WTC11 (cell line): ENCODE results near the gene CAPN12. TPM values are rescaled to one million over a fixed set of nuclear protein-coding genes. Genes with fewer than 3 reads are reported as not detected.

Source experiments
- ATAC-seq: fragments of 200-7000 bp; cut with Tn5 transposase; 2 replicates; pipeline ENCODE4 v1.10.0; 2021; ENCODE audit warnings: mild to moderate bottlenecking, moderate library complexity
- CTCF ChIA-PET: fragments of 300-600 bp; sonication (Branson Sonifier 250); formaldehyde crosslinking; loops from one replicate; lab custom pipeline; 2021; ENCODE audit warnings: antibody characterized with exemption; lab: Charles Lee
- POLR2A ChIA-PET: fragments of 350-600 bp; sonication (Branson Sonifier 250); formaldehyde crosslinking; loops from one replicate; lab custom pipeline; 2021; ENCODE audit warnings: antibody characterized with exemption; lab: Charles Lee
- DNase-seq: peaks from one replicate; pipeline ENCODE4 v3.0.0; 2021; ENCODE audit warnings: low spot score
- H3K27ac Mint-ChIP-seq: 2 replicates; pipeline ENCODE4 v1.8.0; 2021; ENCODE audit warnings: mixed read lengths
- H3K27me3 Mint-ChIP-seq: 2 replicates; pipeline ENCODE4 v1.8.0; 2021; ENCODE audit warnings: low read depth, mild to moderate bottlenecking, moderate library complexity, mixed read lengths
- H3K36me3 Mint-ChIP-seq: 2 replicates; pipeline ENCODE4 v1.8.0; 2021; ENCODE audit warnings: mixed read lengths
- H3K4me1 Mint-ChIP-seq: 2 replicates; pipeline ENCODE4 v1.8.0; 2022; ENCODE audit warnings: mixed read lengths
- H3K4me3 Mint-ChIP-seq: 2 replicates; pipeline ENCODE4 v1.8.0; 2021; ENCODE audit warnings: mild to moderate bottlenecking, moderate library complexity, mixed read lengths
- H3K9me3 Mint-ChIP-seq: 2 replicates; pipeline ENCODE4 v1.8.0; 2021; ENCODE audit warnings: mixed read lengths
- ATF3 ChIP-seq: sonication (generic); formaldehyde crosslinking; conservative IDR thresholded peaks from 2 replicates; pipeline ENCODE4 v1.8.1; 2022; ENCODE audit warnings: mild to moderate bottlenecking, missing genetic modification reagents
- CBFB ChIP-seq: sonication (generic); formaldehyde crosslinking; IDR thresholded peaks from 2 replicates; pipeline ENCODE4 v1.8.1; 2022; ENCODE audit warnings: mild to moderate bottlenecking, low read depth, missing genetic modification reagents
- CREM ChIP-seq: sonication (generic); formaldehyde crosslinking; IDR thresholded peaks from 2 replicates; pipeline ENCODE4 v1.8.1; 2022; ENCODE audit warnings: mild to moderate bottlenecking, missing genetic modification reagents, moderate library complexity
- FOXJ3 ChIP-seq: sonication (generic); formaldehyde crosslinking; IDR thresholded peaks from 2 replicates; pipeline ENCODE4 v1.9.0; 2021; ENCODE audit warnings: missing genetic modification reagents, mild to moderate bottlenecking, borderline replicate concordance
- MLX ChIP-seq: sonication (generic); formaldehyde crosslinking; IDR thresholded peaks from 2 replicates; pipeline ENCODE4 v1.8.1; 2023; ENCODE audit warnings: mild to moderate bottlenecking, missing genetic modification reagents, moderate library complexity
- NFATC4 ChIP-seq: fragments of 250-450 bp; sonication (Bioruptor Pico); IDR thresholded peaks from 2 replicates; pipeline ENCODE4 v1.9.0; 2021; ENCODE audit warnings: mild to moderate bottlenecking
- NR2C2 ChIP-seq: sonication (generic); formaldehyde crosslinking; IDR thresholded peaks from 2 replicates; pipeline ENCODE4 v1.8.0; 2022; ENCODE audit warnings: mild to moderate bottlenecking, missing genetic modification reagents
- NR3C1 ChIP-seq: sonication (generic); formaldehyde crosslinking; conservative IDR thresholded peaks from 2 replicates; pipeline ENCODE4 v1.8.1; 2023; ENCODE audit warnings: low read depth, mild to moderate bottlenecking, missing genetic modification reagents
- PRDM15 ChIP-seq: sonication (generic); formaldehyde crosslinking; IDR thresholded peaks from 2 replicates; pipeline ENCODE4 v1.8.0; 2022; ENCODE audit warnings: missing genetic modification reagents
- SMAD3 ChIP-seq: sonication (generic); formaldehyde crosslinking; IDR thresholded peaks from 2 replicates; pipeline ENCODE4 v1.8.0; 2022; ENCODE audit warnings: missing genetic modification reagents, mild to moderate bottlenecking, borderline replicate concordance
- SMAD4 ChIP-seq: sonication (generic); formaldehyde crosslinking; IDR thresholded peaks from 2 replicates; pipeline ENCODE4 v1.8.0; 2022; ENCODE audit warnings: mild to moderate bottlenecking, missing genetic modification reagents
- TEAD1 ChIP-seq: sonication (generic); formaldehyde crosslinking; IDR thresholded peaks from 2 replicates; pipeline ENCODE4 v1.8.0; 2022; ENCODE audit warnings: mild to moderate bottlenecking, missing genetic modification reagents
- USF2 ChIP-seq: sonication (generic); formaldehyde crosslinking; IDR thresholded peaks from 2 replicates; pipeline ENCODE4 v1.8.1; 2023; ENCODE audit warnings: mild to moderate bottlenecking, missing genetic modification reagents, moderate library complexity
- ZNF138 ChIP-seq: sonication (generic); formaldehyde crosslinking; conservative IDR thresholded peaks from 2 replicates; pipeline ENCODE4 v1.8.1; 2022; ENCODE audit warnings: mild to moderate bottlenecking, moderate library complexity, missing genetic modification reagents
- ZNF317 ChIP-seq: sonication (generic); formaldehyde crosslinking; IDR thresholded peaks from 2 replicates; pipeline ENCODE4 v1.8.1; 2023; ENCODE audit warnings: low read depth, mild to moderate bottlenecking, moderate library complexity, missing genetic modification reagents, borderline replicate concordance
- total RNA-seq: library from RNA; stranded (reverse); gene quantifications from 3 replicates; pipeline ENCODE4 v1.2.3, GENCODE V29; 2021
- TF ChIP-seq, protein P1 (sequence below): fragments of 250-450 bp; sonication (Bioruptor Pico); IDR thresholded peaks from 2 replicates; pipeline ENCODE4 v1.9.0; 2021; ENCODE audit warnings: mild to moderate bottlenecking
- TF ChIP-seq, protein P2 (sequence below): fragments of 250-450 bp; sonication (Bioruptor Pico); IDR thresholded peaks from 2 replicates; pipeline ENCODE4 v1.9.0; 2021; ENCODE audit warnings: mild to moderate bottlenecking
- TF ChIP-seq, protein P3 (sequence below): sonication (generic); formaldehyde crosslinking; IDR thresholded peaks from 2 replicates; pipeline ENCODE4 v1.8.0; 2022; ENCODE audit warnings: mild to moderate bottlenecking, missing genetic modification reagents

CAPN12 gene
- total RNA-seq, 1 experiment from 2014 or later = 9.6 TPM

DNA sequence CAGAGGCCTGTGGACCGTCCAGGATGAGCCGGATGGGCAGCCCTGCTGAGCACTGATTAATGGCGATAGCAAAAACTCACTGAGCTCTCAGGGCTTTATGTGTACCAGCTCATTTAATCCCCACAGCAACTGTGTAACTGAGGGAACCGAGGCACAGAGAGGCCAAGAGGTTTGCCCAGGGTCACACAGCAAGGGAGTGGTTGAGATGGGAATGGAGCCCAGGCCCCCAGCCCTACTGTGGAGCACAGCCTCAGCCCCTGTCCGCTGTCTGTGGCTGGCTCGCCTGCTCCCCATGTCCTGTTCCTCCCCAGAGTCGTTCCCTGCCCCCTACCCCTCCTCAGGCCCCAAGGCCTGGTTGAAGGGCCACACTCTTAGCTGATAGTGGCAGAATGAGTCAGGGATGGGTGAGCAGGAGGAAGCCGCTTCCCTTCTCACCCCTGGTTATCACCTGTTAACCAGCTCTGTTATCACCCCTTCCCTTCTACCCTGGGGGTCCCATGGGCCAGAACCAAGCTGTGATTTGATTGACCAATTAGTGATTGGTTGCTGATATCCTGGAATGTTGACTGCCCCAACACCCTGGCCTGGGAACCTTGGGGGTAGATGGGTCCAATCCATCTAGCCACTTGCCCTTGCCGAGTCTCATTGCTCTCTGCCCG, 21.2 kb downstream of the CAPN12 start (continued):
- no peak for TF ChIP-seq PRDM15 (CRISPR knock-in tag)
- TF ChIP-seq, protein P1, sequence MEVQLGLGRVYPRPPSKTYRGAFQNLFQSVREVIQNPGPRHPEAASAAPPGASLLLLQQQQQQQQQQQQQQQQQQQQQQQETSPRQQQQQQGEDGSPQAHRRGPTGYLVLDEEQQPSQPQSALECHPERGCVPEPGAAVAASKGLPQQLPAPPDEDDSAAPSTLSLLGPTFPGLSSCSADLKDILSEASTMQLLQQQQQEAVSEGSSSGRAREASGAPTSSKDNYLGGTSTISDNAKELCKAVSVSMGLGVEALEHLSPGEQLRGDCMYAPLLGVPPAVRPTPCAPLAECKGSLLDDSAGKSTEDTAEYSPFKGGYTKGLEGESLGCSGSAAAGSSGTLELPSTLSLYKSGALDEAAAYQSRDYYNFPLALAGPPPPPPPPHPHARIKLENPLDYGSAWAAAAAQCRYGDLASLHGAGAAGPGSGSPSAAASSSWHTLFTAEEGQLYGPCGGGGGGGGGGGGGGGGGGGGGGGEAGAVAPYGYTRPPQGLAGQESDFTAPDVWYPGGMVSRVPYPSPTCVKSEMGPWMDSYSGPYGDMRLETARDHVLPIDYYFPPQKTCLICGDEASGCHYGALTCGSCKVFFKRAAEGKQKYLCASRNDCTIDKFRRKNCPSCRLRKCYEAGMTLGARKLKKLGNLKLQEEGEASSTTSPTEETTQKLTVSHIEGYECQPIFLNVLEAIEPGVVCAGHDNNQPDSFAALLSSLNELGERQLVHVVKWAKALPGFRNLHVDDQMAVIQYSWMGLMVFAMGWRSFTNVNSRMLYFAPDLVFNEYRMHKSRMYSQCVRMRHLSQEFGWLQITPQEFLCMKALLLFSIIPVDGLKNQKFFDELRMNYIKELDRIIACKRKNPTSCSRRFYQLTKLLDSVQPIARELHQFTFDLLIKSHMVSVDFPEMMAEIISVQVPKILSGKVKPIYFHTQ = no peak
- no peak for TF ChIP-seq SMAD4 (CRISPR knock-in tag)
- no peak for TF ChIP-seq FOXJ3 (CRISPR knock-in tag)
- TF ChIP-seq NFATC4 = no peak
- no peak for TF ChIP-seq USF2 (CRISPR knock-in tag)
- no peak for TF ChIP-seq NR3C1
- TF ChIP-seq, protein P2, sequence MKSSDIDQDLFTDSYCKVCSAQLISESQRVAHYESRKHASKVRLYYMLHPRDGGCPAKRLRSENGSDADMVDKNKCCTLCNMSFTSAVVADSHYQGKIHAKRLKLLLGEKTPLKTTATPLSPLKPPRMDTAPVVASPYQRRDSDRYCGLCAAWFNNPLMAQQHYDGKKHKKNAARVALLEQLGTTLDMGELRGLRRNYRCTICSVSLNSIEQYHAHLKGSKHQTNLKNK = no peak

GRCh38 chr19:38721979-38722773, 22.1 kb downstream of the CAPN12 start:
- DNase-seq (no peak), ATAC-seq (no peak)
- Mint-ChIP-seq H3K27me3 (no peaks in the 10 kb centered on the region), H3K4me3 (no peak overlapping the region), H3K4me1 (peaks cover 5% of the 10 kb centered on the region), H3K36me3 (peaks cover 54% of the 10 kb centered on the region), H3K27ac (no peak overlapping the region), H3K9me3 (no peaks in the 10 kb centered on the region)
- TF ChIP-seq MLX (no peak), SMAD3 (CRISPR knock-in tag) (no peak), PRDM15 (CRISPR knock-in tag) (no peak), ZNF138 (CRISPR knock-in tag) (no peak), ATF3 (CRISPR knock-in tag) (no peak), CBFB (CRISPR knock-in tag) (no peak), NR2C2 (no peak), ZNF317 (no peak), CREM (CRISPR knock-in tag) (no peak), TEAD1 (CRISPR knock-in tag) (no peak)
- TF ChIP-seq, protein P3, sequence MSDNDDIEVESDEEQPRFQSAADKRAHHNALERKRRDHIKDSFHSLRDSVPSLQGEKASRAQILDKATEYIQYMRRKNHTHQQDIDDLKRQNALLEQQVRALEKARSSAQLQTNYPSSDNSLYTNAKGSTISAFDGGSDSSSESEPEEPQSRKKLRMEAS (CRISPR knock-in tag) = no peak
- ChIA-PET POLR2A (no interaction called here), CTCF (interaction anchor here (1.2 kb wide), 1 partner anchor 88 kb away, joined by 6 read pairs; no protein-coding TSS in a partner anchor)
